Measurements from ENCODE around the gene TBC1D14.

The TBC1D14 gene

GRCh38 chr4:6909113-6909969 is at the start of gene TBC1D14:
TBC1D14 (plus strand) TSS chr4:6909826; CDS start chr4:6923390, 13,564 bp downstream.
- Histone ChIP-seq H3K9me3 (ENCODE audit: insufficient read depth, low read length) (no peaks in the 10 kb centered on the region), H3K4me3 (ENCODE audit: insufficient read length, low read depth) (peak within 1 kb of the TSS; percentile 84), H3K27me3 (ENCODE audit: insufficient read depth, insufficient read length) (peaks cover 16% of the 10 kb centered on the region), H3K9ac (ENCODE audit: insufficient read length, low read depth) (peak within 1 kb of the TSS; percentile 88), H3K4me1 (ENCODE audit: insufficient read depth, insufficient read length) (peaks cover 19% of the 10 kb centered on the region), H3K36me3 (ENCODE audit: insufficient read depth, insufficient read length, low read length) (no peaks in the 10 kb centered on the region)
- TF ChIP-seq SUZ12 (IDR thresholded peaks at IDR 0.05; ENCODE audit: extremely low read depth, insufficient read depth, insufficient read length) (no peak), YY1 (IDR thresholded peaks at IDR 0.05; ENCODE audit: insufficient read depth, insufficient read length) (peak; percentile 86)
- DNase-seq (ENCODE audit: low read depth, low spot score), result peak; percentile 76

GRCh38 chr4:6868386-6868785 is 41.2 kb upstream of the TBC1D14 start:
- TF ChIP-seq ZNF274 (IDR thresholded peaks at IDR 0.05; ENCODE audit: low read depth, low read length), result no peak
- no peak for TF ChIP-seq YY1 (IDR thresholded peaks at IDR 0.05; ENCODE audit: insufficient read depth, insufficient read length)
- no peak for TF ChIP-seq SUZ12 (IDR thresholded peaks at IDR 0.05; ENCODE audit: extremely low read depth, insufficient read depth, insufficient read length)
- Histone ChIP-seq H3K4me3 (ENCODE audit: insufficient read length, low read depth) (no peak overlapping the region), H3K9ac (ENCODE audit: insufficient read length, low read depth) (no peak overlapping the region), H3K9me3 (ENCODE audit: insufficient read depth, low read length) (no peaks in the 10 kb centered on the region), H3K4me1 (ENCODE audit: insufficient read depth, insufficient read length) (no peaks in the 10 kb centered on the region), H3K36me3 (ENCODE audit: insufficient read depth, insufficient read length, low read length) (peaks cover 78% of the 10 kb centered on the region), H3K27me3 (ENCODE audit: insufficient read depth, insufficient read length) (no peaks in the 10 kb centered on the region)
- no peak for DNase-seq (ENCODE audit: low read depth, low spot score)

- TF ChIP-seq ZNF274 (IDR thresholded peaks at IDR 0.05; ENCODE audit: low read depth, low read length), result no peak
- no peak for TF ChIP-seq YY1 (IDR thresholded peaks at IDR 0.05; ENCODE audit: insufficient read depth, insufficient read length)
- no peak for TF ChIP-seq SUZ12 (IDR thresholded peaks at IDR 0.05; ENCODE audit: extremely low read depth, insufficient read depth, insufficient read length)
Observed at GRCh38 chr4:6869944-6870343, 39.7 kb upstream of the TBC1D14 start.

GRCh38 chr4:6873291-6873690 is 36.3 kb upstream of the TBC1D14 start:
- H3K36me3 ChIP-seq (ENCODE audit: insufficient read depth, insufficient read length, low read length), result peaks cover 77% of the 10 kb centered on the region
- H3K9me3 ChIP-seq (ENCODE audit: insufficient read depth, low read length), result no peaks in the 10 kb centered on the region
- H3K4me3 ChIP-seq (ENCODE audit: insufficient read length, low read depth), result no peak overlapping the region
- TF ChIP-seq SUZ12 (IDR thresholded peaks at IDR 0.05; ENCODE audit: extremely low read depth, insufficient read depth, insufficient read length), result no peak
- TF ChIP-seq ZNF274 (IDR thresholded peaks at IDR 0.05; ENCODE audit: low read depth, low read length), result no peak
- no peak for TF ChIP-seq YY1 (IDR thresholded peaks at IDR 0.05; ENCODE audit: insufficient read depth, insufficient read length)
- peaks cover 6% of the 10 kb centered on the region for H3K4me1 ChIP-seq (ENCODE audit: insufficient read depth, insufficient read length)
- H3K9ac ChIP-seq (ENCODE audit: insufficient read length, low read depth), result no peak overlapping the region
- no peak for DNase-seq (ENCODE audit: low read depth, low spot score)
- H3K27me3 ChIP-seq (ENCODE audit: insufficient read depth, insufficient read length), result no peaks in the 10 kb centered on the region

More at GRCh38 chr4:6869944-6870343, 39.7 kb upstream of the TBC1D14 start:
- DNase-seq (ENCODE audit: low read depth, low spot score), result no peak
- peaks cover 82% of the 10 kb centered on the region for H3K36me3 ChIP-seq (ENCODE audit: insufficient read depth, insufficient read length, low read length)
- no peaks in the 10 kb centered on the region for H3K9me3 ChIP-seq (ENCODE audit: insufficient read depth, low read length)
- H3K9ac ChIP-seq (ENCODE audit: insufficient read length, low read depth), result no peak overlapping the region
- H3K4me3 ChIP-seq (ENCODE audit: insufficient read length, low read depth), result no peak overlapping the region
- no peaks in the 10 kb centered on the region for H3K27me3 ChIP-seq (ENCODE audit: insufficient read depth, insufficient read length)
- peaks cover 2% of the 10 kb centered on the region for H3K4me1 ChIP-seq (ENCODE audit: insufficient read depth, insufficient read length)

- no peak overlapping the region for H3K9ac ChIP-seq (ENCODE audit: insufficient read length, low read depth)
- H3K36me3 ChIP-seq (ENCODE audit: insufficient read depth, insufficient read length, low read length), result peaks cover 77% of the 10 kb centered on the region
Observed at GRCh38 chr4:6873792-6874461, 35.7 kb upstream of the TBC1D14 start.

GRCh38 chr4:6874981-6875380 is 34.6 kb upstream of the TBC1D14 start:
- TF ChIP-seq SUZ12 (IDR thresholded peaks at IDR 0.05; ENCODE audit: extremely low read depth, insufficient read depth, insufficient read length) (no peak), ZNF274 (IDR thresholded peaks at IDR 0.05; ENCODE audit: low read depth, low read length) (no peak), YY1 (IDR thresholded peaks at IDR 0.05; ENCODE audit: insufficient read depth, insufficient read length) (no peak)
- Histone ChIP-seq H3K36me3 (ENCODE audit: insufficient read depth, insufficient read length, low read length) (peaks cover 77% of the 10 kb centered on the region), H3K9me3 (ENCODE audit: insufficient read depth, low read length) (no peaks in the 10 kb centered on the region), H3K9ac (ENCODE audit: insufficient read length, low read depth) (no peak overlapping the region), H3K4me1 (ENCODE audit: insufficient read depth, insufficient read length) (peaks cover 6% of the 10 kb centered on the region), H3K4me3 (ENCODE audit: insufficient read length, low read depth) (no peak overlapping the region), H3K27me3 (ENCODE audit: insufficient read depth, insufficient read length) (no peaks in the 10 kb centered on the region)
- DNase-seq (ENCODE audit: low read depth, low spot score), result no peak

More at GRCh38 chr4:6873792-6874461, 35.7 kb upstream of the TBC1D14 start:
- TF ChIP-seq YY1 (IDR thresholded peaks at IDR 0.05; ENCODE audit: insufficient read depth, insufficient read length) (no peak), SUZ12 (IDR thresholded peaks at IDR 0.05; ENCODE audit: extremely low read depth, insufficient read depth, insufficient read length) (no peak), ZNF274 (IDR thresholded peaks at IDR 0.05; ENCODE audit: low read depth, low read length) (no peak)
- no peaks in the 10 kb centered on the region for H3K9me3 ChIP-seq (ENCODE audit: insufficient read depth, low read length)
- H3K4me1 ChIP-seq (ENCODE audit: insufficient read depth, insufficient read length), result peaks cover 6% of the 10 kb centered on the region
- DNase-seq (ENCODE audit: low read depth, low spot score), result peak; percentile 60
- H3K4me3 ChIP-seq (ENCODE audit: insufficient read length, low read depth), result no peak overlapping the region
- no peaks in the 10 kb centered on the region for H3K27me3 ChIP-seq (ENCODE audit: insufficient read depth, insufficient read length)

GRCh38 chr4:6875431-6875831 is 34.2 kb upstream of the TBC1D14 start:
- peaks cover 6% of the 10 kb centered on the region for H3K4me1 ChIP-seq (ENCODE audit: insufficient read depth, insufficient read length)
- no peak overlapping the region for H3K4me3 ChIP-seq (ENCODE audit: insufficient read length, low read depth)
- no peaks in the 10 kb centered on the region for H3K9me3 ChIP-seq (ENCODE audit: insufficient read depth, low read length)
- TF ChIP-seq SUZ12 (IDR thresholded peaks at IDR 0.05; ENCODE audit: extremely low read depth, insufficient read depth, insufficient read length) (no peak), ZNF274 (IDR thresholded peaks at IDR 0.05; ENCODE audit: low read depth, low read length) (no peak), YY1 (IDR thresholded peaks at IDR 0.05; ENCODE audit: insufficient read depth, insufficient read length) (no peak)
- no peak for DNase-seq (ENCODE audit: low read depth, low spot score)
- peaks cover 78% of the 10 kb centered on the region for H3K36me3 ChIP-seq (ENCODE audit: insufficient read depth, insufficient read length, low read length)
- no peaks in the 10 kb centered on the region for H3K27me3 ChIP-seq (ENCODE audit: insufficient read depth, insufficient read length)
- H3K9ac ChIP-seq (ENCODE audit: insufficient read length, low read depth), result no peak overlapping the region
